Measurements from ENCODE around the gene HOXD4. TPM values are rescaled to one million over a fixed set of nuclear protein-coding genes. Genes with fewer than 3 reads are reported as not detected.

HOXD4 gene
- total RNA-seq, 1 donor from 2014 or later, result not detected

- intact Hi-C loops (cut with micrococcal nuclease), result no loop called here
- Mint-ChIP-seq H3K27ac (no peak overlapping the region), H3K36me3 (ENCODE audit: low read depth) (no peaks in the 10 kb centered on the region), H3K27me3 (peaks cover 54% of the 10 kb centered on the region), H3K4me1 (peaks cover 18% of the 10 kb centered on the region), H3K4me3 (no peak overlapping the region), H3K9me3 (no peaks in the 10 kb centered on the region)
- ATAC-seq (ENCODE audit: low read depth), result no peak
- no peak for TF ChIP-seq CTCF (IDR thresholded peaks at IDR 0.05)
- no peak for DNase-seq
- POLR2A ChIA-PET, result no interaction called here
- CTCF ChIA-PET, result no interaction called here
Measured at GRCh38 chr2:176192351-176192750, 41.0 kb downstream of the HOXD4 start.

GRCh38 chr2:176193048-176193447 lies 41.7 kb downstream of the HOXD4 start:
- no peak for TF ChIP-seq CTCF (IDR thresholded peaks at IDR 0.05)
- DNase-seq (no peak), ATAC-seq (ENCODE audit: low read depth) (no peak)
- CTCF ChIA-PET, result no interaction called here
- POLR2A ChIA-PET, result no interaction called here
- intact Hi-C loops (cut with micrococcal nuclease), result no loop called here
- no peaks in the 10 kb centered on the region for H3K9me3 Mint-ChIP-seq
- H3K4me1 Mint-ChIP-seq, result peaks cover 11% of the 10 kb centered on the region
- no peak overlapping the region for H3K27ac Mint-ChIP-seq
- no peak overlapping the region for H3K4me3 Mint-ChIP-seq
- peaks cover 47% of the 10 kb centered on the region for H3K27me3 Mint-ChIP-seq
- H3K36me3 Mint-ChIP-seq (ENCODE audit: low read depth), result no peaks in the 10 kb centered on the region

GRCh38 chr2:176199902-176200301 lies 48.6 kb downstream of the HOXD4 start:
- intact Hi-C loops (cut with micrococcal nuclease), result no loop called here
- DNase-seq (no peak), ATAC-seq (ENCODE audit: low read depth) (no peak)
- Mint-ChIP-seq H3K36me3 (ENCODE audit: low read depth) (no peaks in the 10 kb centered on the region), H3K4me1 (no peaks in the 10 kb centered on the region), H3K27me3 (peaks cover 26% of the 10 kb centered on the region), H3K27ac (no peak overlapping the region), H3K4me3 (no peak overlapping the region), H3K9me3 (no peaks in the 10 kb centered on the region)
- POLR2A ChIA-PET, result no interaction called here
- TF ChIP-seq CTCF (IDR thresholded peaks at IDR 0.05), result no peak
- CTCF ChIA-PET, result no interaction called here

- Mint-ChIP-seq H3K9me3 (no peaks in the 10 kb centered on the region), H3K36me3 (ENCODE audit: low read depth) (no peaks in the 10 kb centered on the region), H3K4me3 (no peak overlapping the region), H3K27ac (no peak overlapping the region), H3K4me1 (no peaks in the 10 kb centered on the region), H3K27me3 (peaks cover 18% of the 10 kb centered on the region)
- DNase-seq, result no peak
- ChIA-PET POLR2A (no interaction called here), CTCF (no interaction called here)
- no peak for TF ChIP-seq CTCF (IDR thresholded peaks at IDR 0.05)
- ATAC-seq (ENCODE audit: low read depth), result no peak
- intact Hi-C loops (cut with micrococcal nuclease), result no loop called here
Measured at GRCh38 chr2:176200971-176201370, 49.6 kb downstream of the HOXD4 start.

- Mint-ChIP-seq H3K4me3 (no peak overlapping the region), H3K27me3 (peaks cover 9% of the 10 kb centered on the region), H3K27ac (no peak overlapping the region), H3K4me1 (no peaks in the 10 kb centered on the region), H3K36me3 (ENCODE audit: low read depth) (no peaks in the 10 kb centered on the region), H3K9me3 (no peaks in the 10 kb centered on the region)
- TF ChIP-seq CTCF (IDR thresholded peaks at IDR 0.05), result no peak
- ChIA-PET POLR2A (no interaction called here), CTCF (interaction anchor here (1.6 kb wide), 1 partner anchor 252 kb away, joined by 4 read pairs; no protein-coding TSS in a partner anchor)
- ATAC-seq (ENCODE audit: low read depth) (no peak), DNase-seq (no peak)
- intact Hi-C loops (cut with micrococcal nuclease), result no loop called here
Measured at GRCh38 chr2:176202491-176202890, 51.1 kb downstream of the HOXD4 start.

Other genes with a start within 250 kb of the HOXD4 start
- 15.2 TPM in 2 replicates for gene LNPK, start 149.3 kb upstream of the HOXD4 start, total RNA-seq
- not detected in 2 replicates for gene EVX2, start 67.6 kb upstream of the HOXD4 start, total RNA-seq
- not detected in 2 replicates for gene HOXD13, start 58.8 kb upstream of the HOXD4 start, total RNA-seq
- not detected in 2 replicates for gene HOXD12, start 51.8 kb upstream of the HOXD4 start, total RNA-seq
- gene HOXD11, start 44.3 kb upstream of the HOXD4 start, total RNA-seq, result not detected in 2 replicates
- gene HOXD10, start 34.8 kb upstream of the HOXD4 start, total RNA-seq, result not detected in 2 replicates
- not detected in 2 replicates for gene HOXD9, start 28.8 kb upstream of the HOXD4 start, total RNA-seq
- not detected in 2 replicates for gene HOXD8, start 21.8 kb upstream of the HOXD4 start, total RNA-seq
- not detected in 2 replicates for gene HOXD3, start 5.8 kb downstream of the HOXD4 start, total RNA-seq
- gene HOXD1, start 37.1 kb downstream of the HOXD4 start, total RNA-seq, result not detected in 2 replicates
- 9.7 and 10.4 TPM in 2 replicates for gene MTX2, start 117.9 kb downstream of the HOXD4 start, total RNA-seq